WTC11 (cell line): ENCODE measurements around the gene MCEMP1. TPM values are rescaled to one million over a fixed set of nuclear protein-coding genes. Genes with fewer than 3 reads are reported as not detected.

Experiments used
- ATAC-seq: fragments of 200-7000 bp; cut with Tn5 transposase; 2 replicates; pipeline ENCODE4 v1.10.0; 2021; ENCODE audit warnings: mild to moderate bottlenecking, moderate library complexity
- CTCF ChIA-PET: fragments of 300-600 bp; sonication (Branson Sonifier 250); formaldehyde crosslinking; loops from one replicate; lab custom pipeline; 2021; ENCODE audit warnings: antibody characterized with exemption; lab: Charles Lee
- POLR2A ChIA-PET: fragments of 350-600 bp; sonication (Branson Sonifier 250); formaldehyde crosslinking; loops from one replicate; lab custom pipeline; 2021; ENCODE audit warnings: antibody characterized with exemption; lab: Charles Lee
- DNase-seq: peaks from one replicate; pipeline ENCODE4 v3.0.0; 2021; ENCODE audit warnings: low spot score
- H3K27ac Mint-ChIP-seq: 2 replicates; pipeline ENCODE4 v1.8.0; 2021; ENCODE audit warnings: mixed read lengths
- H3K27me3 Mint-ChIP-seq: 2 replicates; pipeline ENCODE4 v1.8.0; 2021; ENCODE audit warnings: low read depth, mild to moderate bottlenecking, moderate library complexity, mixed read lengths
- H3K36me3 Mint-ChIP-seq: 2 replicates; pipeline ENCODE4 v1.8.0; 2021; ENCODE audit warnings: mixed read lengths
- H3K4me1 Mint-ChIP-seq: 2 replicates; pipeline ENCODE4 v1.8.0; 2022; ENCODE audit warnings: mixed read lengths
- H3K4me3 Mint-ChIP-seq: 2 replicates; pipeline ENCODE4 v1.8.0; 2021; ENCODE audit warnings: mild to moderate bottlenecking, moderate library complexity, mixed read lengths
- H3K9me3 Mint-ChIP-seq: 2 replicates; pipeline ENCODE4 v1.8.0; 2021; ENCODE audit warnings: mixed read lengths
- AFF4 ChIP-seq: sonication (generic); formaldehyde crosslinking; IDR thresholded peaks from 2 replicates; pipeline ENCODE4 v1.8.1; 2023; ENCODE audit warnings: mild to moderate bottlenecking, missing genetic modification reagents, borderline replicate concordance
- CBFB ChIP-seq: sonication (generic); formaldehyde crosslinking; IDR thresholded peaks from 2 replicates; pipeline ENCODE4 v1.8.1; 2022; ENCODE audit warnings: mild to moderate bottlenecking, low read depth, missing genetic modification reagents
- CDX4 ChIP-seq: fragments of 250-450 bp; sonication (Bioruptor Pico); IDR thresholded peaks from 2 replicates; pipeline ENCODE4 v1.9.0; 2021; ENCODE audit warnings: moderate library complexity, mild to moderate bottlenecking, inconsistent platforms, borderline replicate concordance
- ERG ChIP-seq: fragments of 250-450 bp; sonication (Bioruptor Pico); IDR thresholded peaks from 2 replicates; pipeline ENCODE4 v1.8.0; 2021; ENCODE audit warnings: mild to moderate bottlenecking
- ESRRA ChIP-seq: sonication (generic); formaldehyde crosslinking; IDR thresholded peaks from 2 replicates; pipeline ENCODE4 v1.8.1; 2022; ENCODE audit warnings: mild to moderate bottlenecking, missing genetic modification reagents, borderline replicate concordance
- ETV6 ChIP-seq: sonication (generic); formaldehyde crosslinking; IDR thresholded peaks from 2 replicates; pipeline ENCODE4 v1.8.1; 2022; ENCODE audit warnings: mild to moderate bottlenecking, missing genetic modification reagents
- FOXK1 ChIP-seq: sonication (generic); formaldehyde crosslinking; IDR thresholded peaks from 2 replicates; pipeline ENCODE4 v1.8.0; 2022; ENCODE audit warnings: mild to moderate bottlenecking, moderate library complexity, missing genetic modification reagents
- HMGA2 ChIP-seq: fragments of 250-450 bp; sonication (Bioruptor Pico); IDR thresholded peaks from 2 replicates; pipeline ENCODE4 v1.4.0; 2021; ENCODE audit warnings: mild to moderate bottlenecking, moderate library complexity
- MLX ChIP-seq: sonication (generic); formaldehyde crosslinking; IDR thresholded peaks from 2 replicates; pipeline ENCODE4 v1.8.1; 2023; ENCODE audit warnings: mild to moderate bottlenecking, missing genetic modification reagents, moderate library complexity
- NR1H2 ChIP-seq: sonication (generic); formaldehyde crosslinking; IDR thresholded peaks from 2 replicates; pipeline ENCODE4 v1.9.0; 2021; ENCODE audit warnings: mild to moderate bottlenecking, moderate library complexity, missing genetic modification reagents
- NR3C1 ChIP-seq: sonication (generic); formaldehyde crosslinking; conservative IDR thresholded peaks from 2 replicates; pipeline ENCODE4 v1.8.1; 2023; ENCODE audit warnings: low read depth, mild to moderate bottlenecking, missing genetic modification reagents
- PREB ChIP-seq: sonication (generic); formaldehyde crosslinking; IDR thresholded peaks from 2 replicates; pipeline ENCODE4 v1.8.1; 2022; ENCODE audit warnings: mild to moderate bottlenecking, missing genetic modification reagents, moderate library complexity, borderline replicate concordance
- SMAD3 ChIP-seq: sonication (generic); formaldehyde crosslinking; IDR thresholded peaks from 2 replicates; pipeline ENCODE4 v1.8.0; 2022; ENCODE audit warnings: missing genetic modification reagents, mild to moderate bottlenecking, borderline replicate concordance
- SMAD4 ChIP-seq: sonication (generic); formaldehyde crosslinking; IDR thresholded peaks from 2 replicates; pipeline ENCODE4 v1.8.0; 2022; ENCODE audit warnings: mild to moderate bottlenecking, missing genetic modification reagents
- TEAD1 ChIP-seq: sonication (generic); formaldehyde crosslinking; IDR thresholded peaks from 2 replicates; pipeline ENCODE4 v1.8.0; 2022; ENCODE audit warnings: mild to moderate bottlenecking, missing genetic modification reagents
- TEAD4 ChIP-seq: sonication (generic); formaldehyde crosslinking; IDR thresholded peaks from 2 replicates; pipeline ENCODE4 v1.8.0; 2022; ENCODE audit warnings: mild to moderate bottlenecking, missing genetic modification reagents
- TP53 ChIP-seq: sonication (generic); formaldehyde crosslinking; IDR thresholded peaks from 2 replicates; pipeline ENCODE4 v1.8.1; 2023; ENCODE audit warnings: mild to moderate bottlenecking, missing genetic modification reagents
- USF1 ChIP-seq: sonication (generic); formaldehyde crosslinking; IDR thresholded peaks from 2 replicates; pipeline ENCODE4 v1.8.0; 2022; ENCODE audit warnings: mild to moderate bottlenecking, missing genetic modification reagents
- ZNF396 ChIP-seq: fragments of 250-450 bp; sonication (Bioruptor Pico); IDR thresholded peaks from 2 replicates; pipeline ENCODE4 v1.8.0; 2021; ENCODE audit warnings: mild to moderate bottlenecking, moderate library complexity, borderline replicate concordance
- total RNA-seq: library from RNA; stranded (reverse); gene quantifications from 3 replicates; pipeline ENCODE4 v1.2.3, GENCODE V29; 2021
- TF ChIP-seq, protein P1 (sequence below): fragments of 200-600 bp; IDR thresholded peaks from 2 replicates; pipeline ENCODE4 v1.8.0; 2022; ENCODE audit warnings: antibody characterized with exemption
- TF ChIP-seq, protein P2 (sequence below): sonication (generic); formaldehyde crosslinking; IDR thresholded peaks from 2 replicates; pipeline ENCODE4 v1.8.0; 2022; ENCODE audit warnings: mild to moderate bottlenecking, missing genetic modification reagents

MCEMP1 gene
- total RNA-seq, 1 experiment from 2014 or later: not detected

DNA sequence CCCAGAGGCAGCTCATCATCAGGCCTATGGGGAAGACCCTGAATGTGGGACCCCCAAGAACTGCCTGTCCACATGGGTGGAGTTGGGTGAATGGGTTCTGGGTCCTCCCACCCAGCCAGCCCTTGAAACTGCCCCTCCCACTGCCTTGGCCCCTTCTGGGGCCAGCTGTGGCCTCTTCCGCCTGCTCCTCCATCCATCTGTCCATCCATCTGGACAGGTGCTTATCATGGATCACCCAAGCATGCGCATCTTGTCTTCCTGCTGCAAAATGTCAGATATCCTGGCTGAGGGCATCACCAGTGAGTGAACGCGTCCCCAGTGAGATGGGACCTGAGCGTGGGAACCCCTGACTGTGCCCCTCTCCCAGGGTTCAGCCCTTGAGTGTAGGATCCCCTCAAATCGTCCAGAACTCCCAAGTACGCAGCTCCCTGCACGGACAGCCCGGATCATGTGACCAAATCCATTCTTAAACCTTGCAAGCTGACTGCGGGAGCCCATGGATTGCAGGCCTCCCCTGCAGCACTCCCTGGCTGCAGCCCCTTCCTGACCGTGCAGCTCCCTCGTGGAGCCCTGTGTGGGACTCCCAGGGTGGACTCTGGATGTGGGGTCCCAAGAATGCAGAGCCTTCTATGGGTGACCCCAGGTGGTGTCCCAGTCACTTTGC lies 38.0 kb upstream of the MCEMP1 start (continued):
- no peak for TF ChIP-seq PREB (CRISPR knock-in tag)
- no peak for TF ChIP-seq ETV6 (CRISPR knock-in tag)
- TF ChIP-seq TP53 (CRISPR knock-in tag): no peak

DNA sequence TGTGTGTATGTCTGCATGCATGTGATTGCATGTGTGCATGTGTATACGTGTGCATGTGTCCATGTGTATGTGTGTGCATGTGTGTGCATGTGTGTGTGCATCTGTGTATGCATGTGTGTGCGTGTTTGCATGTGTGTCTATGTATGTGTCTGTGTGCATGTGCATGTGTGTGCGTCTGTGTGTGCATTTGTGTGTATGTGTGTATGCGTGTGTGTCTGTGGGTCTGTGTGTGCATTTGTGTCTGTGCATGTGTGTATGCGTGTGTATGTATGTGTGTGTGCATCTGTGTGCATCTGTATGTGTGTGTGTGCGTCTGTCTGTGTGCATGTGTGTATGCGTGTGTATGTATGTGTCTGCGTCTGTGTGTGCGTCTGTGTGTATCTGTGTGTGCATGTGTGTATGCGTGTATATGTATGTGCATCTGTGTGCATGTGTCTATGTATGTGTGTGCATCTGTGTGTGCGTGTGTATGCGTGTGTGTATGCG lies 37.0 kb upstream of the MCEMP1 start:
- no peak overlapping the region for H3K4me3 Mint-ChIP-seq
- no peak for DNase-seq
- TF ChIP-seq SMAD4 (CRISPR knock-in tag) (no peak), MLX (CRISPR knock-in tag) (no peak), TEAD4 (CRISPR knock-in tag) (no peak), FOXK1 (CRISPR knock-in tag) (no peak), HMGA2 (CRISPR knock-in tag) (no peak), CBFB (no peak), AFF4 (CRISPR knock-in tag) (no peak), SMAD3 (CRISPR knock-in tag) (no peak), USF1 (no peak), TP53 (CRISPR knock-in tag) (no peak), TEAD1 (CRISPR knock-in tag) (no peak), CDX4 (CRISPR knock-in tag) (no peak), NR1H2 (CRISPR knock-in tag) (no peak), ERG (CRISPR knock-in tag) (no peak), ESRRA (CRISPR knock-in tag) (no peak), PREB (CRISPR knock-in tag) (no peak), NR3C1 (CRISPR knock-in tag) (no peak), ZNF396 (no peak)
- TF ChIP-seq, protein P1, sequence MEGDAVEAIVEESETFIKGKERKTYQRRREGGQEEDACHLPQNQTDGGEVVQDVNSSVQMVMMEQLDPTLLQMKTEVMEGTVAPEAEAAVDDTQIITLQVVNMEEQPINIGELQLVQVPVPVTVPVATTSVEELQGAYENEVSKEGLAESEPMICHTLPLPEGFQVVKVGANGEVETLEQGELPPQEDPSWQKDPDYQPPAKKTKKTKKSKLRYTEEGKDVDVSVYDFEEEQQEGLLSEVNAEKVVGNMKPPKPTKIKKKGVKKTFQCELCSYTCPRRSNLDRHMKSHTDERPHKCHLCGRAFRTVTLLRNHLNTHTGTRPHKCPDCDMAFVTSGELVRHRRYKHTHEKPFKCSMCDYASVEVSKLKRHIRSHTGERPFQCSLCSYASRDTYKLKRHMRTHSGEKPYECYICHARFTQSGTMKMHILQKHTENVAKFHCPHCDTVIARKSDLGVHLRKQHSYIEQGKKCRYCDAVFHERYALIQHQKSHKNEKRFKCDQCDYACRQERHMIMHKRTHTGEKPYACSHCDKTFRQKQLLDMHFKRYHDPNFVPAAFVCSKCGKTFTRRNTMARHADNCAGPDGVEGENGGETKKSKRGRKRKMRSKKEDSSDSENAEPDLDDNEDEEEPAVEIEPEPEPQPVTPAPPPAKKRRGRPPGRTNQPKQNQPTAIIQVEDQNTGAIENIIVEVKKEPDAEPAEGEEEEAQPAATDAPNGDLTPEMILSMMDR: no peak
- TF ChIP-seq, protein P2, sequence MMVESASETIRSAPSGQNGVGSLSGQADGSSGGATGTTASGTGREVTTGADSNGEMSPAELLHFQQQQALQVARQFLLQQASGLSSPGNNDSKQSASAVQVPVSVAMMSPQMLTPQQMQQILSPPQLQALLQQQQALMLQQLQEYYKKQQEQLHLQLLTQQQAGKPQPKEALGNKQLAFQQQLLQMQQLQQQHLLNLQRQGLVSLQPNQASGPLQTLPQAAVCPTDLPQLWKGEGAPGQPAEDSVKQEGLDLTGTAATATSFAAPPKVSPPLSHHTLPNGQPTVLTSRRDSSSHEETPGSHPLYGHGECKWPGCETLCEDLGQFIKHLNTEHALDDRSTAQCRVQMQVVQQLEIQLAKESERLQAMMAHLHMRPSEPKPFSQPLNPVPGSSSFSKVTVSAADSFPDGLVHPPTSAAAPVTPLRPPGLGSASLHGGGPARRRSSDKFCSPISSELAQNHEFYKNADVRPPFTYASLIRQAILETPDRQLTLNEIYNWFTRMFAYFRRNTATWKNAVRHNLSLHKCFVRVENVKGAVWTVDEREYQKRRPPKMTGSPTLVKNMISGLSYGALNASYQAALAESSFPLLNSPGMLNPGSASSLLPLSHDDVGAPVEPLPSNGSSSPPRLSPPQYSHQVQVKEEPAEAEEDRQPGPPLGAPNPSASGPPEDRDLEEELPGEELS (CRISPR knock-in tag): no peak
- TF ChIP-seq, all 79 proteins: peak for 0
- Mint-ChIP-seq H3K9me3 (peaks cover 8% of the 10 kb centered on the region), H3K27me3 (peaks cover 20% of the 10 kb centered on the region), H3K4me1 (no peaks in the 10 kb centered on the region), H3K36me3 (peaks cover 7% of the 10 kb centered on the region; the same call in 1 of the 2 replicates), H3K27ac (peak overlapping the region; percentile 66; the same call in 1 of the 2 replicates)
- POLR2A ChIA-PET: no interaction called here
- CTCF ChIA-PET: no interaction called here
- no peak for ATAC-seq
